Type B pancreatic cell (in vitro differentiated cells): ENCODE data around the gene PPT2. TPM values are rescaled to one million over a fixed set of nuclear protein-coding genes. Genes with fewer than 3 reads are reported as not detected.
"Not testable (repeated sequence)": the region's sequence is repeated elsewhere in the genome, so short reads cannot be mapped to it uniquely, and the experiment has no call there.

Experiments used
- DNase-seq: peaks from one replicate; pipeline ENCODE4 v3.0.0; 2021; ENCODE audit warnings: mixed read lengths; ENCODE audit not compliant: unreplicated experiment; ENCODE audit errors: extremely low spot score
- H3K27ac Mint-ChIP-seq: 2 replicates; pipeline ENCODE4 v1.8.0; 2021; ENCODE audit warnings: mild to moderate bottlenecking, mixed read lengths
- H3K27me3 Mint-ChIP-seq: 2 replicates; pipeline ENCODE4 v1.8.0; 2021; ENCODE audit warnings: mixed read lengths
- H3K36me3 Mint-ChIP-seq: 2 replicates; pipeline ENCODE4 v1.8.0; 2021; ENCODE audit warnings: mixed read lengths
- H3K4me1 Mint-ChIP-seq: one replicate; pipeline ENCODE4 v1.8.0; 2021; ENCODE audit warnings: mixed read lengths; ENCODE audit not compliant: unreplicated experiment
- H3K4me3 Mint-ChIP-seq: 2 replicates; pipeline ENCODE4 v1.8.0; 2021; ENCODE audit warnings: mild to moderate bottlenecking, mixed read lengths
- H3K9me3 Mint-ChIP-seq: 2 replicates; pipeline ENCODE4 v1.8.0; 2021; ENCODE audit warnings: mixed read lengths
- CTCF ChIP-seq: fragments of 200-600 bp; sonication (generic); conservative IDR thresholded peaks from 2 replicates; pipeline ENCODE4 v1.5.0; 2021; ENCODE audit warnings: antibody characterized with exemption, mild to moderate bottlenecking
- microRNA-seq: library from miRNA; unstranded; fragments of <30 nt; microRNA quantifications from one replicate; pipeline ENCODE4, GENCODE V29; 2020
- total RNA-seq: library from RNA; stranded (reverse); gene quantifications from 2 replicates; pipeline ENCODE4 v1.2.1, GENCODE V29; 2021; ENCODE audit warnings: low replicate concordance

Gene PPT2
- total RNA-seq, 1 donor from 2014 or later, result 46.9 TPM

GRCh38 chr6:32204268-32204715, 50.4 kb downstream of the PPT2 start:
- no peak for TF ChIP-seq CTCF
- peaks cover 7% of the 10 kb centered on the region for H3K27me3 Mint-ChIP-seq
- DNase-seq, result no peak
- H3K27ac Mint-ChIP-seq, result no peak overlapping the region
- H3K36me3 Mint-ChIP-seq, result no peaks in the 10 kb centered on the region
- peaks cover 6% of the 10 kb centered on the region for H3K4me1 Mint-ChIP-seq
- no peaks in the 10 kb centered on the region for H3K9me3 Mint-ChIP-seq
- no peak overlapping the region for H3K4me3 Mint-ChIP-seq

GRCh38 chr6:32208996-32209395, 55.1 kb downstream of the PPT2 start:
- DNase-seq, result no peak
- peaks cover 10% of the 10 kb centered on the region for H3K27me3 Mint-ChIP-seq
- no peak overlapping the region for H3K4me3 Mint-ChIP-seq
- no peak for TF ChIP-seq CTCF
- no peaks in the 10 kb centered on the region for H3K9me3 Mint-ChIP-seq
- no peaks in the 10 kb centered on the region for H3K4me1 Mint-ChIP-seq
- H3K36me3 Mint-ChIP-seq, result no peaks in the 10 kb centered on the region
- H3K27ac Mint-ChIP-seq, result no peak overlapping the region

- H3K4me3 Mint-ChIP-seq, result no peak overlapping the region
- no peaks in the 10 kb centered on the region for H3K4me1 Mint-ChIP-seq
- TF ChIP-seq CTCF, result no peak
- peaks cover 10% of the 10 kb centered on the region for H3K27me3 Mint-ChIP-seq
- H3K36me3 Mint-ChIP-seq, result no peaks in the 10 kb centered on the region
- no peak for DNase-seq
- no peaks in the 10 kb centered on the region for H3K9me3 Mint-ChIP-seq
- H3K27ac Mint-ChIP-seq, result no peak overlapping the region
Observed at GRCh38 chr6:32210191-32210601, 56.3 kb downstream of the PPT2 start.

GRCh38 chr6:32211432-32211831, 57.5 kb downstream of the PPT2 start:
- not testable (repeated sequence) for DNase-seq, H3K27ac Mint-ChIP-seq, H3K36me3 Mint-ChIP-seq, H3K4me1 Mint-ChIP-seq, H3K4me3 Mint-ChIP-seq, H3K9me3 Mint-ChIP-seq
- H3K27me3 Mint-ChIP-seq, result peaks cover 16% of the 10 kb centered on the region

GRCh38 chr6:32212076-32212760, 58.3 kb downstream of the PPT2 start:
- Mint-ChIP-seq H3K36me3 (no peaks in the 10 kb centered on the region), H3K4me3 (no peak overlapping the region), H3K27ac (no peak overlapping the region), H3K27me3 (peaks cover 16% of the 10 kb centered on the region), H3K4me1 (no peaks in the 10 kb centered on the region), H3K9me3 (no peaks in the 10 kb centered on the region)
- DNase-seq, result no peak
- TF ChIP-seq CTCF, result no peak

Small RNA genes lying within 50 kb of the gene (microRNA-seq; reads per million reads assigned to microRNA genes)
- gene MIR6721 (2.5 reads per million), gene MIR6833 (not detected)

Other genes starting within 250 kb of the PPT2 start
- 2.2 and 3.6 TPM in 2 replicates for gene C2, start 226.4 kb upstream of the PPT2 start, total RNA-seq
- 7.8 and 13.6 TPM in 2 replicates for gene CFB, start 208.0 kb upstream of the PPT2 start, total RNA-seq
- 63.9 and 73.0 TPM in 2 replicates for gene NELFE, start 195.2 kb upstream of the PPT2 start, total RNA-seq
- 84.2 and 100 TPM in 2 replicates for gene SKIC2, start 195.0 kb upstream of the PPT2 start, total RNA-seq
- 24.2 and 28.9 TPM in 2 replicates for gene DXO, start 182.0 kb upstream of the PPT2 start, total RNA-seq
- 5.2 and 9.7 TPM in 2 replicates for gene C4A, start 172.1 kb upstream of the PPT2 start, total RNA-seq
- gene C4B, start 139.3 kb upstream of the PPT2 start, total RNA-seq, result 5.3 and 9.2 TPM in 2 replicates
- 0.14 and 0.68 TPM in 2 replicates for gene CYP21A2, start 115.7 kb upstream of the PPT2 start, total RNA-seq
- 20.8 and 22.2 TPM in 2 replicates for gene TNXB, start 44.8 kb upstream of the PPT2 start, total RNA-seq
- 95.8 and 99.3 TPM in 2 replicates for gene ATF6B, start 25.9 kb upstream of the PPT2 start, total RNA-seq
- gene FKBPL, start 23.9 kb upstream of the PPT2 start, total RNA-seq, result 8.4 and 10.1 TPM in 2 replicates
- gene PRRT1, start 2.2 kb upstream of the PPT2 start, total RNA-seq, result 1.00 and 2.7 TPM in 2 replicates
- gene EGFL8, start 10.5 kb downstream of the PPT2 start, total RNA-seq, result 27.1 and 35.8 TPM in 2 replicates
- 64.1 and 76.3 TPM in 2 replicates for gene AGPAT1, start 21.9 kb downstream of the PPT2 start, total RNA-seq
- 49.4 and 69.2 TPM in 2 replicates for gene RNF5, start 24.3 kb downstream of the PPT2 start, total RNA-seq
- 11.1 and 16.9 TPM in 2 replicates for gene AGER, start 30.1 kb downstream of the PPT2 start, total RNA-seq
- 137 and 166 TPM in 2 replicates for gene PBX2, start 36.1 kb downstream of the PPT2 start, total RNA-seq
- 0.48 and 3.3 TPM in 2 replicates for gene GPSM3, start 38.5 kb downstream of the PPT2 start, total RNA-seq
- gene NOTCH4, start 69.9 kb downstream of the PPT2 start, total RNA-seq, result 1.5 and 1.9 TPM in 2 replicates
- not detected in 2 replicates for gene TSBP1, start 217.8 kb downstream of the PPT2 start, total RNA-seq